HCT116 (cell line): ENCODE results near the gene DNAAF5.

Experiments used
- EZH2phosphoT487 ChIP-seq: fragments of 200-600 bp; IDR thresholded peaks from 2 replicates; pipeline ENCODE4 v1.6.1; 2018; ENCODE audit warnings: antibody characterized with exemption, borderline replicate concordance
- POLR2AphosphoS5 ChIP-seq: IDR thresholded peaks from 2 replicates; pipeline ENCODE4 v1.6.1; 2011; ENCODE audit warnings: mild to moderate bottlenecking, low read depth, low read length, moderate library complexity
- TF ChIP-seq, protein P1 (sequence below): IDR thresholded peaks from 2 replicates; pipeline ENCODE4 v1.6.1; 2012; ENCODE audit warnings: low read depth
- TF ChIP-seq, protein P2 (sequence below), 3 experiments: fragments of 200-600 bp in 1 of 3; sonication (generic) in 1 of 3; IDR thresholded peaks in 2 of 3; conservative IDR thresholded peaks in 1 of 3; 2 replicates each; pipeline ENCODE4 v1.5.1; 2012 to 2017; ENCODE audit warnings: low read depth in 2 of 3, low read length in 2 of 3, antibody characterized with exemption in 1 of 3, borderline replicate concordance in 1 of 3, control low read depth in 1 of 3, mild to moderate bottlenecking in 1 of 3, mixed read lengths in 1 of 3, mixed run types in 1 of 3, moderate library complexity in 1 of 3; ENCODE audit not compliant: insufficient read depth in 1 of 3

DNA sequence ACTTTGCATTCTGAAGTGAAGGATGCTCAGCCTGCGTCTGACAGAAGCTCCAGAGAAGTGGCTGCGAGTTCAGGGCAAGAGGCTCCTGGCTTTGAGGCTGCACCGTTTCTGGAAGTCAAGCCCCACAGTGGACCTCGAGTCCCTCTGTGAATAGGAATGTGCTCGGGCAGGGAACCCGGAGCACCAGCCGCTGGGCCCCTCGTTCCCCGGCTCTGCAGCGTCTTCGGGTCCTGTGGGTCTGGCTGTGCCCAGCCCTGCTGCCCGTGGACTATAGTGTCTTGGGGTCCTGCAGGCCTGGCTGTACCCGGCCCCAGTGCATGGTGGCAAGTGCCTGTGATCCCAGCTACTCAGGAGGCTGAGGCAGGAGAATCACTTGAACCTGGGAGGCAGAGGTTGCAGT is 45.9 kb downstream of the DNAAF5 start:
- TF ChIP-seq, protein P1, sequence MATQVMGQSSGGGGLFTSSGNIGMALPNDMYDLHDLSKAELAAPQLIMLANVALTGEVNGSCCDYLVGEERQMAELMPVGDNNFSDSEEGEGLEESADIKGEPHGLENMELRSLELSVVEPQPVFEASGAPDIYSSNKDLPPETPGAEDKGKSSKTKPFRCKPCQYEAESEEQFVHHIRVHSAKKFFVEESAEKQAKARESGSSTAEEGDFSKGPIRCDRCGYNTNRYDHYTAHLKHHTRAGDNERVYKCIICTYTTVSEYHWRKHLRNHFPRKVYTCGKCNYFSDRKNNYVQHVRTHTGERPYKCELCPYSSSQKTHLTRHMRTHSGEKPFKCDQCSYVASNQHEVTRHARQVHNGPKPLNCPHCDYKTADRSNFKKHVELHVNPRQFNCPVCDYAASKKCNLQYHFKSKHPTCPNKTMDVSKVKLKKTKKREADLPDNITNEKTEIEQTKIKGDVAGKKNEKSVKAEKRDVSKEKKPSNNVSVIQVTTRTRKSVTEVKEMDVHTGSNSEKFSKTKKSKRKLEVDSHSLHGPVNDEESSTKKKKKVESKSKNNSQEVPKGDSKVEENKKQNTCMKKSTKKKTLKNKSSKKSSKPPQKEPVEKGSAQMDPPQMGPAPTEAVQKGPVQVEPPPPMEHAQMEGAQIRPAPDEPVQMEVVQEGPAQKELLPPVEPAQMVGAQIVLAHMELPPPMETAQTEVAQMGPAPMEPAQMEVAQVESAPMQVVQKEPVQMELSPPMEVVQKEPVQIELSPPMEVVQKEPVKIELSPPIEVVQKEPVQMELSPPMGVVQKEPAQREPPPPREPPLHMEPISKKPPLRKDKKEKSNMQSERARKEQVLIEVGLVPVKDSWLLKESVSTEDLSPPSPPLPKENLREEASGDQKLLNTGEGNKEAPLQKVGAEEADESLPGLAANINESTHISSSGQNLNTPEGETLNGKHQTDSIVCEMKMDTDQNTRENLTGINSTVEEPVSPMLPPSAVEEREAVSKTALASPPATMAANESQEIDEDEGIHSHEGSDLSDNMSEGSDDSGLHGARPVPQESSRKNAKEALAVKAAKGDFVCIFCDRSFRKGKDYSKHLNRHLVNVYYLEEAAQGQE = no peak
- TF ChIP-seq POLR2AphosphoS5 = no peak
- TF ChIP-seq, protein P2, sequence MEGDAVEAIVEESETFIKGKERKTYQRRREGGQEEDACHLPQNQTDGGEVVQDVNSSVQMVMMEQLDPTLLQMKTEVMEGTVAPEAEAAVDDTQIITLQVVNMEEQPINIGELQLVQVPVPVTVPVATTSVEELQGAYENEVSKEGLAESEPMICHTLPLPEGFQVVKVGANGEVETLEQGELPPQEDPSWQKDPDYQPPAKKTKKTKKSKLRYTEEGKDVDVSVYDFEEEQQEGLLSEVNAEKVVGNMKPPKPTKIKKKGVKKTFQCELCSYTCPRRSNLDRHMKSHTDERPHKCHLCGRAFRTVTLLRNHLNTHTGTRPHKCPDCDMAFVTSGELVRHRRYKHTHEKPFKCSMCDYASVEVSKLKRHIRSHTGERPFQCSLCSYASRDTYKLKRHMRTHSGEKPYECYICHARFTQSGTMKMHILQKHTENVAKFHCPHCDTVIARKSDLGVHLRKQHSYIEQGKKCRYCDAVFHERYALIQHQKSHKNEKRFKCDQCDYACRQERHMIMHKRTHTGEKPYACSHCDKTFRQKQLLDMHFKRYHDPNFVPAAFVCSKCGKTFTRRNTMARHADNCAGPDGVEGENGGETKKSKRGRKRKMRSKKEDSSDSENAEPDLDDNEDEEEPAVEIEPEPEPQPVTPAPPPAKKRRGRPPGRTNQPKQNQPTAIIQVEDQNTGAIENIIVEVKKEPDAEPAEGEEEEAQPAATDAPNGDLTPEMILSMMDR (IDR thresholded peaks at IDR 0.05 in 2 of 3, conservative IDR thresholded peaks at IDR 0.05 in 1 of 3; ENCODE audit: borderline replicate concordance in 1 of 3, insufficient read depth in 1 of 3, low read depth in 2 of 3, low read length in 2 of 3) = no peak
- TF ChIP-seq EZH2phosphoT487 = no peak
